Pancreas (tissue), 10 donors: ENCODE results near the gene GLB1L. TPM values are rescaled to one million over a fixed set of nuclear protein-coding genes. Genes with fewer than 3 reads are reported as not detected.

ENCODE experiments used
- ATAC-seq, 4 donors: fragments of 200-7000 bp; cut with Tn5 transposase; one replicate each; pipeline versions ENCODE4 v1.8.0 to v1.9.1; 2020; ENCODE audit warnings: mild to moderate bottlenecking in 4 of 4, moderate library complexity in 4 of 4
- DNase-seq, 6 donors: peaks; one replicate each; pipeline ENCODE4 v3.0.0-alpha.2; 2020
- FAIRE-seq: peaks from 2 replicates; lab custom pipeline; 2012; peaks lifted over from hg19 to GRCh38; lab: Jason Lieb, UNC
- H3K27ac ChIP-seq, 4 donors: fragments of 200-600 bp; sonication (generic); 1 replicate in 3 of 4; 2 replicates in 1 of 4; pipeline versions ENCODE4 v1.5.0 to v1.8.0; 2020
- H3K27me3 ChIP-seq, 4 donors: fragments of 200-600 bp; one replicate each; pipeline ENCODE4 v1.8.0; 2021
- H3K36me3 ChIP-seq, 3 donors: fragments of 200-600 bp; sonication (generic) in 1 of 3; one replicate each; pipeline versions ENCODE4 v1.5.0 to v1.8.0; 2020 to 2021
- H3K4me1 ChIP-seq, 3 donors: fragments of 200-600 bp; one replicate each; pipeline ENCODE4 v1.8.0; 2021
- H3K4me3 ChIP-seq, 4 donors: fragments of 200-600 bp; sonication (generic) in 2 of 4; one replicate each; pipeline versions ENCODE4 v1.5.0 to v1.8.0; 2020 to 2021
- H3K9me3 ChIP-seq, 4 donors: fragments of 200-600 bp; one replicate each; pipeline ENCODE4 v1.8.0; 2021
- WGBS, 2 donors: extraction: QIAGEN DNeasy Blood & Tissue Kit; methylation state at CpG; one replicate each; pipeline ENCODE4 v1.1.7; 2013; 5-methylcytosine and 5-hydroxymethylcytosine counted together
- intact Hi-C, 3 donors: fragments of 100-400 bp; cut with DNase I; formaldehyde crosslinking; loops; one replicate each; pipeline versions ENCODE4 v1.11.1 to v1.14.2; 2022
- polyA plus RNA-seq, 2 donors: library from polyadenylated mRNA; stranded (reverse); fragments of 200-250 nt; gene quantifications; one replicate each; pipeline ENCODE4 v1.2.3, GENCODE V29; 2013
- total RNA-seq, 6 donors: library from RNA; stranded (reverse); fragmentation: NEBNext Ultra II Directional in 4 of 6; extraction: Animal tissue kit (Norgen Biotek cat#: 25700) in 4 of 6; gene quantifications; one replicate each; pipeline versions ENCODE4 v1.2.1 to v1.2.4, GENCODE V29; 2021 to 2023
- TF ChIP-seq, protein P1 (sequence below), 4 donors: fragments of 200-600 bp; sonication (generic) in 3 of 4; IDR thresholded peaks; one replicate each; pipeline versions ENCODE4 v1.5.0 to v1.8.0; 2021; ENCODE audit warnings: antibody characterized with exemption in 4 of 4
- donor health status: healthy with polysubstance abuse.
- donor health status: DM: no; HTN: no; CAD: no; lungs with moderate emphysema.
- donor health status: DM: no; HTN: no; CAD: no.
- donor health status: control.
- donor health status: control.
- donor health status: Bipolar disorder and iron deficiency.
- donor health status: DM: yes; HTN: yes; CAD: no.
- donor health status: DM: no; HTN: no; CAD: no.
- donor health status: DM: no; HTN: no; CAD: no.
- donor health status: DM: yes; HTN: yes; CAD: no.

The GLB1L gene
- total and polyA plus RNA-seq, 8 donors: 1.8 to 6.9 (median 3.2) TPM

DNA sequence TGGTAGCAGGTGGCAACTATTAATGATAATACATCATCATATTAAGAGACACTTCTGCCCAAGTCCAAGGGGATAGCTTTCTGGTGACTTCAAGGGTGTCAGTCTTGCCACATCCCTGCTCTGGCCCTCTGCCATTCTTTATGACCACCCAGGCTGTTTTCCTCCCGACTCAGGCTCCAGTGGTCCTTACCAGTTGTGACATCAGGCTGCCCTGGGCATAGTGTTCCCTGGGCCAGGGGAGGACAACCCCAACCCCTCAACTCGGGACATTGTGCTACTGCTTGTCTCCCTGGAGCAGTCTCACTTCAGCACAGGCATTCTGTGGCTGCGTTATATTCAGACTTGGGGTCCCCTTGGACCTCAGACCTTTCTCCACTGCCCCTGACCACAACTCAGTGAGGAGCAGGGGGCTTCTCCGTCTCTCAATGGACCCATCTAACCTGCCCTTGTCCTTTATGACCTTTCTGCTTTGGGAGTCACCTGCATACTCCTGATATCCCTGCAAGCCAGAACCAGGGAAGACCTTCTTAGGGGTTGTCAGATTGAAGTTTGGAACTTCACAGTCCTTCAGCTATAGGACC lies 46.8 kb upstream of the GLB1L start:
- 53 to 61% methylated on average over 4 of the region's 4 CpGs for WGBS, 2 donors
- intact Hi-C loops: loop anchor here in 2 of 3 donors (5.0 to 10.0 kb wide), 2 partner anchors 120 to 237 kb away; partner anchors contain the start of gene SLC23A3 (in 1 of the 2)
- ATAC-seq: no peak
- H3K27ac ChIP-seq: no peak overlapping the region
- H3K4me3 ChIP-seq: no peak overlapping the region
- no peak for DNase-seq
- no peak for FAIRE-seq
- no peaks in the 10 kb centered on the region for H3K36me3 ChIP-seq
- no peaks in the 10 kb centered on the region for H3K27me3 ChIP-seq
- no peaks in the 10 kb centered on the region for H3K4me1 ChIP-seq
- no peaks in the 10 kb centered on the region for H3K9me3 ChIP-seq
- TF ChIP-seq, protein P1, sequence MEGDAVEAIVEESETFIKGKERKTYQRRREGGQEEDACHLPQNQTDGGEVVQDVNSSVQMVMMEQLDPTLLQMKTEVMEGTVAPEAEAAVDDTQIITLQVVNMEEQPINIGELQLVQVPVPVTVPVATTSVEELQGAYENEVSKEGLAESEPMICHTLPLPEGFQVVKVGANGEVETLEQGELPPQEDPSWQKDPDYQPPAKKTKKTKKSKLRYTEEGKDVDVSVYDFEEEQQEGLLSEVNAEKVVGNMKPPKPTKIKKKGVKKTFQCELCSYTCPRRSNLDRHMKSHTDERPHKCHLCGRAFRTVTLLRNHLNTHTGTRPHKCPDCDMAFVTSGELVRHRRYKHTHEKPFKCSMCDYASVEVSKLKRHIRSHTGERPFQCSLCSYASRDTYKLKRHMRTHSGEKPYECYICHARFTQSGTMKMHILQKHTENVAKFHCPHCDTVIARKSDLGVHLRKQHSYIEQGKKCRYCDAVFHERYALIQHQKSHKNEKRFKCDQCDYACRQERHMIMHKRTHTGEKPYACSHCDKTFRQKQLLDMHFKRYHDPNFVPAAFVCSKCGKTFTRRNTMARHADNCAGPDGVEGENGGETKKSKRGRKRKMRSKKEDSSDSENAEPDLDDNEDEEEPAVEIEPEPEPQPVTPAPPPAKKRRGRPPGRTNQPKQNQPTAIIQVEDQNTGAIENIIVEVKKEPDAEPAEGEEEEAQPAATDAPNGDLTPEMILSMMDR (IDR thresholded peaks at IDR 0.05): no peak

GRCh38 chr2:219291394-219291793 lies 46.1 kb upstream of the GLB1L start:
- Histone ChIP-seq H3K4me3 (no peak overlapping the region), H3K27me3 (no peaks in the 10 kb centered on the region), H3K27ac (no peak overlapping the region), H3K4me1 (no peaks in the 10 kb centered on the region), H3K36me3 (no peaks in the 10 kb centered on the region), H3K9me3 (no peaks in the 10 kb centered on the region)
- TF ChIP-seq, protein P1 (IDR thresholded peaks at IDR 0.05): no peak
- DNase-seq (no peak), FAIRE-seq (no peak), ATAC-seq (no peak)
- 67 to 90% methylated on average over 6 to 7 of the region's 7 CpGs for WGBS, 2 donors
- intact Hi-C loops: loop anchor here in 2 of 3 donors (5.0 to 10.0 kb wide), 2 partner anchors 119 to 237 kb away; partner anchors contain the start of gene SLC23A3 (in 1 of the 2)

DNA sequence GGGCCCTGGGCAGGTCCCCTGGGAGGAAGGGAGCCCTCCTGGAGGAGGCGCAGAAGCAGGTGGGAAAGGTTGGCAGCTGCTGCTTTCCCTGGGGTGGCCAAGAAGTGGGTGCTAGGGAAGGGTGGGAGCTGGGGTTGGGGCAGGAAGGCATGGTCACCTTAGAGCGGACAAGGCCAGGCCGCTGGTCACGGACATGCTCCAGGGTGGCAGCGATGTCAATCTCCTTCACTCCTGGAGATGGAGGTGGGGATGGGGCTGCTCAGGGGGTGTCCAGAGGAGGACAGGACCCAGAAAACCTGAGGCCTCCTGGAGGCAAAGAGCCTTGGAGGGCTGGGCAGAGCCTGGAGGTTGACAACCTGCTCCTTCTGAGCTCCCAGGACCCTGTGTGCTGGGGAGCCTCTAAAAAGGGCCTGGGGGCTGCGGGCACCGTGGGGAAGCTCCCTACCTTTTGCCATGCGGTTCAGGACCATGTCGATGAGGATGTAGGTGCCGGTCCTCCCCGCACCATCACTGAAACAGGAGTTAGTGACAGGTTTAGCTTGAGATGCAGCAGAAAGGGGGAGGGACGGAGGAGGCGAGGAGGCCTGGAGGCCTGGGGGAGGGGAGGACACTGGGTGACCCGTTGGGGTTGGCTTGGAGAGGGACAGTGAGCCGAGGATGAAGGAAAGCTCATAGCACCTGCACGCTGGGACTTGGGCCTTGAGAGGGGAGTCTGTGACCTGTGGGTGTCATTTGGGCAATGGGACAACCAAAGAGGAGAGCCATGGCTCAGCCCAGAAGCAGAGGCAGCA lies 45.3 kb upstream of the GLB1L start:
- 76 to 78% methylated on average over 15 to 16 of the region's 16 CpGs for WGBS, 2 donors
- intact Hi-C loops: loop anchor here in 2 of 3 donors (5.0 to 10.0 kb wide), 2 partner anchors 118 to 236 kb away; partner anchors contain the start of gene SLC23A3 (in 1 of the 2)
- H3K36me3 ChIP-seq: peaks cover 0 to 2% (median 0%) of the 10 kb centered on the region in 3 donors
- H3K27ac ChIP-seq: no peak overlapping the region
- H3K9me3 ChIP-seq: no peaks in the 10 kb centered on the region
- DNase-seq (no peak), ATAC-seq (no peak), FAIRE-seq (no peak)
- H3K27me3 ChIP-seq: no peaks in the 10 kb centered on the region
- H3K4me3 ChIP-seq: no peak overlapping the region
- no peaks in the 10 kb centered on the region for H3K4me1 ChIP-seq
- TF ChIP-seq, protein P1 (IDR thresholded peaks at IDR 0.05): no peak

GRCh38 chr2:219289537-219290361 lies 44.5 kb upstream of the GLB1L start:
- FAIRE-seq: no peak
- no peaks in the 10 kb centered on the region for H3K9me3 ChIP-seq
- 55 to 61% methylated on average over 16 of the region's 16 CpGs for WGBS, 2 donors
- intact Hi-C loops: loop anchor here in 2 of 3 donors (5.0 to 10.0 kb wide), 2 partner anchors 117 to 235 kb away; partner anchors contain the start of gene SLC23A3 (in 1 of the 2)
- no peak for DNase-seq
- H3K4me1 ChIP-seq: no peaks in the 10 kb centered on the region
- no peaks in the 10 kb centered on the region for H3K27me3 ChIP-seq
- TF ChIP-seq, protein P1 (IDR thresholded peaks at IDR 0.05): no peak
- H3K36me3 ChIP-seq: peaks cover 0 to 10% (median 0%) of the 10 kb centered on the region in 3 donors
- ATAC-seq: peak in 3 of 4 donors; percentile 22 to 54 (median 31)
- H3K4me3 ChIP-seq: no peak overlapping the region
- no peak overlapping the region for H3K27ac ChIP-seq
